Measurements from ENCODE around the gene EXT2.

- TF ChIP-seq SIX1 (CRISPR knock-in tag; IDR thresholded peaks at IDR 0.05; ENCODE audit: borderline replicate concordance) (no peak), CEBPB (IDR thresholded peaks at IDR 0.05; ENCODE audit: borderline replicate concordance, low read depth, low read length) (no peak), ZNF670 (CRISPR knock-in tag; IDR thresholded peaks at IDR 0.05; ENCODE audit: borderline replicate concordance) (no peak), JUND (CRISPR knock-in tag; IDR thresholded peaks at IDR 0.05) (no peak), MTA1 (CRISPR knock-in tag; IDR thresholded peaks at IDR 0.05; ENCODE audit: borderline replicate concordance) (no peak)
Measured at GRCh38 chr11:44188643-44189042, 93.2 kb downstream of the EXT2 start.
